Vagina (tissue), 2 donors: Measurements from ENCODE around the gene CENPT.

Experiments
- POLR2A ChIP-seq, 2 donors: fragments of 450-650 bp; IDR thresholded peaks; one replicate each; pipeline ENCODE4 v1.6.1; 2017; ENCODE audit warnings: antibody characterized with exemption in 2 of 2, mild to moderate bottlenecking in 2 of 2, moderate library complexity in 2 of 2
- POLR2AphosphoS5 ChIP-seq, 2 donors: sonication (generic); formaldehyde crosslinking; IDR thresholded peaks; one replicate each; pipeline ENCODE4 v1.9.0; 2017; ENCODE audit warnings: antibody characterized with exemption in 2 of 2, mild to moderate bottlenecking in 2 of 2, low read depth in 1 of 2; ENCODE audit not compliant: insufficient read depth in 1 of 2
- TF ChIP-seq, protein P1 (sequence below), 3 experiments: fragments of 450-650 bp in 2 of 3; fragments of 200-600 bp in 1 of 3; sonication (generic) in 1 of 3; IDR thresholded peaks; one replicate each; pipeline ENCODE4 v1.5.1; 2017 to 2019; ENCODE audit warnings: antibody characterized with exemption in 3 of 3, mild to moderate bottlenecking in 2 of 3, moderate library complexity in 2 of 3

DNA sequence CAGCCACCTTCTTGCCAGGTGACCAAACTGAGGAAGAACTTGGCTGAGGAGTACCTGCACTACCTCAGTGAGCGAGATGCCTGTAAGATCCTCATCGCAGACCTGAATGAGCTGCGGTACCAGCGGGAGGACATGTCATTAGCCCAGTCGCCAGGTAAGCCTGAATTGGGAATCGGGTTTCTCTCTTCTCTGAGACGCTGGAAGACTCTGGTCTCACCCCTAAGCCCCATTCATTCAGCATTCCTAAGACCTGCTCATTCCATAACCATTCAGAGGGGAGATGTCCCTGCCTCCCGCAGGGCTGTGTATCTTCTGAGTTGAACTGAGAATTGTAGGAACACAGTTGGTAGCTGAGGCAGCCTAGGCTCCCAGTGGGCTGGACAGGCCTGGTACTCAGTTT is 22.4 kb downstream of the CENPT start:
- TF ChIP-seq POLR2AphosphoS5 (IDR thresholded peaks at IDR 0.05; ENCODE audit: insufficient read depth in 1 of 2, low read depth in 1 of 2) (no peak), POLR2A (IDR thresholded peaks at IDR 0.05) (no peak)
- TF ChIP-seq, protein P1, sequence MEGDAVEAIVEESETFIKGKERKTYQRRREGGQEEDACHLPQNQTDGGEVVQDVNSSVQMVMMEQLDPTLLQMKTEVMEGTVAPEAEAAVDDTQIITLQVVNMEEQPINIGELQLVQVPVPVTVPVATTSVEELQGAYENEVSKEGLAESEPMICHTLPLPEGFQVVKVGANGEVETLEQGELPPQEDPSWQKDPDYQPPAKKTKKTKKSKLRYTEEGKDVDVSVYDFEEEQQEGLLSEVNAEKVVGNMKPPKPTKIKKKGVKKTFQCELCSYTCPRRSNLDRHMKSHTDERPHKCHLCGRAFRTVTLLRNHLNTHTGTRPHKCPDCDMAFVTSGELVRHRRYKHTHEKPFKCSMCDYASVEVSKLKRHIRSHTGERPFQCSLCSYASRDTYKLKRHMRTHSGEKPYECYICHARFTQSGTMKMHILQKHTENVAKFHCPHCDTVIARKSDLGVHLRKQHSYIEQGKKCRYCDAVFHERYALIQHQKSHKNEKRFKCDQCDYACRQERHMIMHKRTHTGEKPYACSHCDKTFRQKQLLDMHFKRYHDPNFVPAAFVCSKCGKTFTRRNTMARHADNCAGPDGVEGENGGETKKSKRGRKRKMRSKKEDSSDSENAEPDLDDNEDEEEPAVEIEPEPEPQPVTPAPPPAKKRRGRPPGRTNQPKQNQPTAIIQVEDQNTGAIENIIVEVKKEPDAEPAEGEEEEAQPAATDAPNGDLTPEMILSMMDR (IDR thresholded peaks at IDR 0.05), result no peak
